Loucy (cell line): ENCODE measurements around the gene PDLIM7.

Experiments used
- H2AFZ ChIP-seq: fragments of 200-600 bp; sonication (generic); 2 replicates; pipeline ENCODE4 v1.6.0; 2016; ENCODE audit warnings: antibody characterized with exemption, mild to moderate bottlenecking, low read length, moderate library complexity
- H3F3A ChIP-seq: fragments of 200-600 bp; 2 replicates; pipeline ENCODE4 v1.6.0; 2016; ENCODE audit warnings: antibody characterized with exemption, low read depth, mild to moderate bottlenecking
- H3K27me3 ChIP-seq: fragments of 200-600 bp; sonication (generic); 2 replicates; pipeline ENCODE4 v1.6.1; 2014; ENCODE audit warnings: low read length, mild to moderate bottlenecking; ENCODE audit not compliant: insufficient read depth, poor library complexity, severe bottlenecking
- H3K36me3 ChIP-seq: fragments of 200-600 bp; sonication (generic); 2 replicates; pipeline ENCODE4 v1.6.1; 2016; ENCODE audit warnings: low read length; ENCODE audit not compliant: insufficient read depth
- H3K4me1 ChIP-seq: fragments of 200-600 bp; sonication (generic); 2 replicates; pipeline ENCODE4 v1.5.1; 2014; ENCODE audit warnings: low read length, mild to moderate bottlenecking; ENCODE audit not compliant: insufficient read depth, poor library complexity, severe bottlenecking
- H3K4me2 ChIP-seq: fragments of 200-600 bp; sonication (generic); 2 replicates; pipeline ENCODE4 v1.6.0; 2014; ENCODE audit warnings: antibody characterized with exemption, low read length, low read depth, mild to moderate bottlenecking; ENCODE audit not compliant: poor library complexity, severe bottlenecking
- H3K4me3 ChIP-seq: fragments of 200-600 bp; sonication (generic); 2 replicates; pipeline ENCODE4 v1.5.1; 2014; ENCODE audit warnings: low read length, mild to moderate bottlenecking, mixed read lengths; ENCODE audit not compliant: poor library complexity, severe bottlenecking
- H3K79me2 ChIP-seq: fragments of 200-600 bp; sonication (generic); 2 replicates; pipeline ENCODE4 v1.6.1; 2014; ENCODE audit warnings: low read length; ENCODE audit not compliant: insufficient read depth
- H3K9ac ChIP-seq: fragments of 200-600 bp; sonication (generic); 2 replicates; pipeline ENCODE4 v1.6.0; 2014; ENCODE audit warnings: mild to moderate bottlenecking, low read depth, low read length, moderate library complexity; ENCODE audit not compliant: poor library complexity, severe bottlenecking
- H3K9me2 ChIP-seq: fragments of 200-600 bp; sonication (generic); replicated peaks from 2 replicates; pipeline ENCODE4 v1.6.1; 2016; ENCODE audit warnings: low read depth, low read length, mixed read lengths
- H3K9me3 ChIP-seq: fragments of 200-600 bp; sonication (generic); 2 replicates; pipeline ENCODE4 v1.6.1; 2014; ENCODE audit warnings: mild to moderate bottlenecking, antibody characterized with exemption, low read length, low read depth; ENCODE audit not compliant: insufficient read depth
- H4K20me1 ChIP-seq: fragments of 200-600 bp; sonication (generic); 2 replicates; pipeline ENCODE4 v1.6.0; 2014; ENCODE audit warnings: antibody characterized with exemption, low read length, mild to moderate bottlenecking; ENCODE audit not compliant: insufficient read depth, poor library complexity, severe bottlenecking
- CTCF ChIP-seq: fragments of 200-600 bp; sonication (generic); conservative IDR thresholded peaks from 2 replicates; pipeline ENCODE4 v1.5.1; 2014; ENCODE audit warnings: mild to moderate bottlenecking, antibody characterized with exemption, low read length
- EZH2phosphoT487 ChIP-seq: fragments of 200-600 bp; IDR thresholded peaks from 2 replicates; pipeline ENCODE4 v1.6.1; 2018; ENCODE audit warnings: antibody characterized with exemption, mild to moderate bottlenecking, moderate library complexity, borderline replicate concordance

PDLIM7 gene

DNA sequence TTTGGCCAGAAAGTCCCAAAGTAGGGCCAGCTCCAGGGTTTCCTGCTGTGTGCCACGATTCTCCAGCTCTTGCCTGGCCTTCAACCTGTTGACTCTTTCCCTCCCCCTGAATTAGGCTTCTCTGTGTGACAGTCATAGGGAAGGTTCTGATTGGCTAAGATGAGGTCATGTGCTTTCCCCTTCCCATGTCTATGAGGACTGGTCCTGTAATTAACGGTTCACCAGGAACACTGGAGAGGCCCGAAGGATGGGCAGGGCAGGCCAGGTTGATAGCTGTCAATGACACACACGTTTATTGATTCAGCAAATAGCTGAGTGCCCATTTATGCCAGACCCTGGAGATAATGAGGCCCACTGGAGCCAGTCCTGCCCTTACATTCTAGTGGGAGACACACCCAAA is 59.8 kb downstream of the PDLIM7 start:
- H3K79me2 ChIP-seq, result peaks cover 11% of the 10 kb centered on the region; the same call in 1 of the 2 replicates
- H3K27me3 ChIP-seq, result no peaks in the 10 kb centered on the region
- peaks cover 6% of the 10 kb centered on the region for H3K4me1 ChIP-seq
- no peaks in the 10 kb centered on the region for H3K9me2 ChIP-seq
- TF ChIP-seq EZH2phosphoT487 (no peak), CTCF (no peak)
- no peaks in the 10 kb centered on the region for H4K20me1 ChIP-seq
- H2AFZ ChIP-seq, result no peak overlapping the region
- no peak overlapping the region for H3K4me3 ChIP-seq
- no peak overlapping the region for H3K9ac ChIP-seq
- no peaks in the 10 kb centered on the region for H3K9me3 ChIP-seq
- H3F3A ChIP-seq, result no peaks in the 10 kb centered on the region
- H3K4me2 ChIP-seq, result no peak overlapping the region
- H3K36me3 ChIP-seq, result peaks cover 30% of the 10 kb centered on the region; the same call in 1 of the 2 replicates

- Histone ChIP-seq H3K9me2 (no peaks in the 10 kb centered on the region), H3K9ac (no peak overlapping the region), H3K36me3 (peaks cover 36% of the 10 kb centered on the region; the same call in 1 of the 2 replicates), H3K4me2 (no peak overlapping the region), H3F3A (no peaks in the 10 kb centered on the region), H3K9me3 (no peaks in the 10 kb centered on the region), H2AFZ (no peak overlapping the region), H3K79me2 (peaks cover 19% of the 10 kb centered on the region; the same call in 1 of the 2 replicates), H3K4me1 (peaks cover 17% of the 10 kb centered on the region), H4K20me1 (no peaks in the 10 kb centered on the region), H3K27me3 (no peaks in the 10 kb centered on the region), H3K4me3 (no peak overlapping the region)
- TF ChIP-seq CTCF (no peak), EZH2phosphoT487 (no peak)
Observed at GRCh38 chr5:177435847-177436536, 61.4 kb downstream of the PDLIM7 start.

- Histone ChIP-seq H3F3A (no peaks in the 10 kb centered on the region), H3K79me2 (peaks cover 28% of the 10 kb centered on the region), H3K9me3 (no peaks in the 10 kb centered on the region), H3K9ac (no peak overlapping the region), H3K36me3 (peaks cover 36% of the 10 kb centered on the region; the same call in 1 of the 2 replicates), H3K4me1 (peaks cover 25% of the 10 kb centered on the region), H3K27me3 (no peaks in the 10 kb centered on the region), H3K9me2 (no peaks in the 10 kb centered on the region), H2AFZ (no peak overlapping the region), H4K20me1 (peaks cover 2% of the 10 kb centered on the region), H3K4me2 (no peak overlapping the region), H3K4me3 (no peak overlapping the region)
- TF ChIP-seq CTCF, result no peak
- no peak for TF ChIP-seq EZH2phosphoT487
Observed at GRCh38 chr5:177434942-177435738, 62.3 kb downstream of the PDLIM7 start.
